ENCODE data around the gene SH3BP5.

SH3BP5 gene

GRCh38 chr3:15346516-15346915, 14.1 kb upstream of the SH3BP5 start:
- FAIRE-seq: no peak

- no peak for FAIRE-seq
Measured at GRCh38 chr3:15345608-15346137, 13.3 kb upstream of the SH3BP5 start.

GRCh38 chr3:15345066-15345607, 12.8 kb upstream of the SH3BP5 start:
- FAIRE-seq: no peak

GRCh38 chr3:15342945-15343344, 10.6 kb upstream of the SH3BP5 start:
- no peak for FAIRE-seq

- no peak for FAIRE-seq
Measured at GRCh38 chr3:15342246-15342645, 9.9 kb upstream of the SH3BP5 start.

GRCh38 chr3:15341030-15341726, 8.8 kb upstream of the SH3BP5 start:
- no peak for FAIRE-seq

GRCh38 chr3:15339786-15340215, 7.4 kb upstream of the SH3BP5 start:
- no peak for FAIRE-seq

- no peak for FAIRE-seq
Measured at GRCh38 chr3:15339001-15339400, 6.6 kb upstream of the SH3BP5 start.

- FAIRE-seq: no peak
Measured at GRCh38 chr3:15337963-15338362, 5.6 kb upstream of the SH3BP5 start.

- FAIRE-seq: no peak
Measured at GRCh38 chr3:15336057-15336456, 3.7 kb upstream of the SH3BP5 start.

- no peak for FAIRE-seq
Measured at GRCh38 chr3:15333956-15334263, 1.5 kb upstream of the SH3BP5 start.

GRCh38 chr3:15333099-15333955, 941 bp upstream of the SH3BP5 start:
- no peak for FAIRE-seq

GRCh38 chr3:15331606-15332404, 581 bp downstream of the SH3BP5 start:
- FAIRE-seq: no peak

GRCh38 chr3:15331072-15331605, 1.2 kb downstream of the SH3BP5 start:
- FAIRE-seq: no peak

- no peak for FAIRE-seq
Measured at GRCh38 chr3:15330031-15330596, 2.3 kb downstream of the SH3BP5 start.

GRCh38 chr3:15329046-15330005, 3.1 kb downstream of the SH3BP5 start:
- no peak for FAIRE-seq

- no peak for FAIRE-seq
Measured at GRCh38 chr3:15327941-15328340, 4.4 kb downstream of the SH3BP5 start.

- no peak for FAIRE-seq
Measured at GRCh38 chr3:15326673-15327072, 5.7 kb downstream of the SH3BP5 start.

- no peak for FAIRE-seq
Measured at GRCh38 chr3:15326037-15326436, 6.3 kb downstream of the SH3BP5 start.

- no peak for FAIRE-seq
Measured at GRCh38 chr3:15325228-15325627, 7.2 kb downstream of the SH3BP5 start.

- no peak for FAIRE-seq
Measured at GRCh38 chr3:15324379-15324808, 8.0 kb downstream of the SH3BP5 start.

Measured in TTC549 (cell line).